ENCODE measurements around the gene ARHGEF1.

The ARHGEF1 gene

DNA sequence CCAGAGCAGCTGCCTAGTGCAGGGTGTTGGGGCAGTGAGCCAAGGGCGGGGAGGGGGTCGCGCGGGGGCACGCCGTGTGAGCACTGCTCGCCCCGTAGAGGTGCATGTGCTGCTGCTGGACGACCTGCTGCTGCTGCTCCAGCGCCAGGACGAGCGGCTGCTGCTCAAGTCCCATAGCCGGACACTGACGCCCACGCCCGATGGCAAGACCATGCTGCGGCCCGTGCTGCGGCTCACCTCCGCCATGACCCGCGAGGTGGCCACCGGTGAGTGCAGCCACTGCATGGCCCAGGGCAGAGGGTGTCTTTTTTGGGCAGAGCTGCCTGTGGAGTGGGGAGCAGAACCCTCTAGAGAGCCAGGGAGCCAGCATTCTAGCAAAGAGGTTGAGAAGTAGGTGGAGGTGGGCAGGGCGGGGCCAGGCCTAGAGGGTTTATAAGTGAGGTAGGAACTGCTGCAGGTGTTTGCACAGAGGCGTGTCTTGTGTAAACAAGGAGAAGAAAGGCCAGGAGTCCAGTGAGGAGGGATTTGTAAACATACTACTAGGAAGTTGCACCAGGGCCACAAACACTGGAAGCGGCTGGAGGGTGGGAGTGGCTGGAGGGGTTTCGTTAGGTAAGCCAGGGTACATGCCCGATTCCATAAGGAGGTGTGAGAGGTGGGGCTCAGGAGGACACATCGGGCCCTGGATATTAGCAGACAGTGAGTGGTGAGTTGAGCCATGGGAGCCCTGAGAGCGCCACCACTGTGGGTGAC is 21.3 kb downstream of the ARHGEF1 start:
- no peak for DNase-seq

GRCh38 chr19:41905273-41906002 is 22.5 kb downstream of the ARHGEF1 start:
- peaks cover 0 to 2% (median 0%) of the 10 kb centered on the region in 5 experiments for H3K27me3 ChIP-seq (replicated peaks in 2 of 5; ENCODE audit: control insufficient read depth in 4 of 5, insufficient read depth in 5 of 5, low read length in 4 of 5)
- WGBS (ENCODE audit: insufficient coverage): 97% methylated on average over 20 of the region's 24 CpGs
- no peaks in the 10 kb centered on the region for H3K4me1 ChIP-seq (ENCODE audit: control extremely low read depth in 1 of 4, control insufficient read depth in 4 of 4, insufficient read depth in 4 of 4, low read length in 3 of 4)
- H3K36me3 ChIP-seq (ENCODE audit: control insufficient read depth in 4 of 4, insufficient read depth in 4 of 4, low read length in 3 of 4): peaks cover 8 to 71% (median 61%) of the 10 kb centered on the region in 4 experiments
- H3K27ac ChIP-seq (ENCODE audit: insufficient read depth in 1 of 2, low read depth in 1 of 2, low read length in 2 of 2, poor library complexity in 1 of 2, severe bottlenecking in 2 of 2): no peak overlapping the region
- no peaks in the 10 kb centered on the region for H3K9me3 ChIP-seq (ENCODE audit: control extremely low read depth in 1 of 5, control insufficient read depth in 4 of 5, insufficient read depth in 2 of 5, low read depth in 1 of 5, low read length in 4 of 5)
- ChIA-PET POLR2A (no interaction called here), CTCF (interaction anchor here (0.7 to 1.4 kb wide), 2 partner anchors 14 to 18 kb away, joined by 3 to 4 read pairs; no protein-coding TSS in a partner anchor)
- no peak for DNase-seq
- H3K4me3 ChIP-seq (ENCODE audit: control insufficient read depth in 1 of 7, extremely low read depth in 1 of 7, insufficient read depth in 4 of 7, low read depth in 2 of 7, low read length in 6 of 7): no peak overlapping the region

More for the DNA sequence above, 21.3 kb downstream of the ARHGEF1 start:
- Histone ChIP-seq H3K9me3 (ENCODE audit: control extremely low read depth in 1 of 5, control insufficient read depth in 4 of 5, insufficient read depth in 2 of 5, low read depth in 1 of 5, low read length in 4 of 5) (no peaks in the 10 kb centered on the region), H3K4me3 (ENCODE audit: control insufficient read depth in 1 of 7, extremely low read depth in 1 of 7, insufficient read depth in 4 of 7, low read depth in 2 of 7, low read length in 6 of 7) (no peak overlapping the region), H3K4me1 (ENCODE audit: control extremely low read depth in 1 of 4, control insufficient read depth in 4 of 4, insufficient read depth in 4 of 4, low read length in 3 of 4) (no peaks in the 10 kb centered on the region), H3K36me3 (ENCODE audit: control insufficient read depth in 4 of 4, insufficient read depth in 4 of 4, low read length in 3 of 4) (peaks cover 8 to 81% (median 69%) of the 10 kb centered on the region in 4 experiments), H3K27ac (ENCODE audit: insufficient read depth in 1 of 2, low read depth in 1 of 2, low read length in 2 of 2, poor library complexity in 1 of 2, severe bottlenecking in 2 of 2) (no peak overlapping the region), H3K27me3 (replicated peaks in 2 of 5; ENCODE audit: control insufficient read depth in 4 of 5, insufficient read depth in 5 of 5, low read length in 4 of 5) (no peaks in the 10 kb centered on the region)
- 97% methylated on average over 27 of the region's 30 CpGs for WGBS (ENCODE audit: insufficient coverage)
- ChIA-PET CTCF (interaction anchor here (0.6 to 3.1 kb wide), 5 partner anchors 13 to 33 kb away, joined by 3 to 8 read pairs (median 3); no protein-coding TSS in a partner anchor), POLR2A (no interaction called here)

GRCh38 chr19:41906271-41906670 is 23.3 kb downstream of the ARHGEF1 start:
- H3K4me3 ChIP-seq (ENCODE audit: control insufficient read depth in 1 of 7, extremely low read depth in 1 of 7, insufficient read depth in 4 of 7, low read depth in 2 of 7, low read length in 6 of 7): no peak overlapping the region
- peaks cover 0 to 9% (median 4%) of the 10 kb centered on the region in 5 experiments for H3K27me3 ChIP-seq (replicated peaks in 2 of 5; ENCODE audit: control insufficient read depth in 4 of 5, insufficient read depth in 5 of 5, low read length in 4 of 5)
- H3K36me3 ChIP-seq (ENCODE audit: control insufficient read depth in 4 of 4, insufficient read depth in 4 of 4, low read length in 3 of 4): peaks cover 8 to 67% (median 57%) of the 10 kb centered on the region in 4 experiments
- no peaks in the 10 kb centered on the region for H3K9me3 ChIP-seq (ENCODE audit: control extremely low read depth in 1 of 5, control insufficient read depth in 4 of 5, insufficient read depth in 2 of 5, low read depth in 1 of 5, low read length in 4 of 5)
- CTCF ChIA-PET: no interaction called here
- POLR2A ChIA-PET: no interaction called here
- 100% methylated on average over 1 of the region's 9 CpGs for WGBS (ENCODE audit: insufficient coverage)
- no peak overlapping the region for H3K27ac ChIP-seq (ENCODE audit: insufficient read depth in 1 of 2, low read depth in 1 of 2, low read length in 2 of 2, poor library complexity in 1 of 2, severe bottlenecking in 2 of 2)
- no peaks in the 10 kb centered on the region for H3K4me1 ChIP-seq (ENCODE audit: control extremely low read depth in 1 of 4, control insufficient read depth in 4 of 4, insufficient read depth in 4 of 4, low read length in 3 of 4)
- no peak for DNase-seq

DNA sequence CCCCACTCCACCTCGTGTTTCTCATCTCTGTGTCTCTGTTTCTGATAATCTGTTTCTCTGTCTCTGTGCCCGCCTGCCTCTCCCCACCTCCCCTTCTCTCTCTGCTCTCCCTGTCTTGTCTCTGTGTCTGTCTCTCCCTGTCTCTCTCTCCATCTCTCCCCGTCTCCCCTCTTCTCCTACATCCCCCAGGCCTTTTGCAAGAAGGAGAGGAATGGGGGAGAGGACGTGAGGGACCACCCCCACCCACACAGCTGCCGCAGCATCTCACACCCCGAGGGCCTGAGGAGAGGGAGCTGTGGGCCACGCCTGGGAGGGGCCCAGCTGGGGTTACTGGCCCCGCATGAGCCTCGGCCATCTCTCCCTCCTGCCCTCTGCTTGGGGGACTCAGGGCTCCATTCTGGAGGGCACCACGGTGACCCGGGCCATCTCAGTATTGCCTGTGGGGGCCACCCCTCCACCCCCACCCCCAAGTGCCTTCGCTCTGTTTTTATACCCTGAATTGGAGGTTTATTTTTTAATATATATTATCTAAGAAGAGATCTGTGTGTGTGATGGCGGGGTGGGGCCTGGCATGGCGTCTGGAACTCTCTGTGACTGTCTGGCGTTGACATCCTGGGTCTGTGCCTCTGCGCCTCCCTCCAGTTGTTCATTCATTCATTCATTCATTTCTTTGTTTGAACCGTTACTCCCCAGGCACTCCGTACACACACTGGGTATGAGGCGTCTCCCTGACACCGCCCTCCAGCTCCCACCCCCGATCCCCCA is 24.1 kb downstream of the ARHGEF1 start:
- peaks cover 8 to 59% (median 49%) of the 10 kb centered on the region in 4 experiments for H3K36me3 ChIP-seq (ENCODE audit: control insufficient read depth in 4 of 4, insufficient read depth in 4 of 4, low read length in 3 of 4)
- H3K4me1 ChIP-seq (ENCODE audit: control extremely low read depth in 1 of 4, control insufficient read depth in 4 of 4, insufficient read depth in 4 of 4, low read length in 3 of 4): no peaks in the 10 kb centered on the region
- DNase-seq: no peak
- ChIA-PET CTCF (no interaction called here), POLR2A (no interaction called here)
- H3K27ac ChIP-seq (ENCODE audit: insufficient read depth in 1 of 2, low read depth in 1 of 2, low read length in 2 of 2, poor library complexity in 1 of 2, severe bottlenecking in 2 of 2): no peak overlapping the region
- no peaks in the 10 kb centered on the region for H3K9me3 ChIP-seq (ENCODE audit: control extremely low read depth in 1 of 5, control insufficient read depth in 4 of 5, insufficient read depth in 2 of 5, low read depth in 1 of 5, low read length in 4 of 5)
- no peak overlapping the region for H3K4me3 ChIP-seq (ENCODE audit: control insufficient read depth in 1 of 7, extremely low read depth in 1 of 7, insufficient read depth in 4 of 7, low read depth in 2 of 7, low read length in 6 of 7)
- 93% methylated on average over 5 of the region's 21 CpGs for WGBS (ENCODE audit: insufficient coverage)
- peaks cover 0 to 17% (median 11%) of the 10 kb centered on the region in 5 experiments for H3K27me3 ChIP-seq (replicated peaks in 2 of 5; ENCODE audit: control insufficient read depth in 4 of 5, insufficient read depth in 5 of 5, low read length in 4 of 5)

- Histone ChIP-seq H3K4me1 (ENCODE audit: control extremely low read depth in 1 of 4, control insufficient read depth in 4 of 4, insufficient read depth in 4 of 4, low read length in 3 of 4) (peaks cover 0 to 3% (median 0%) of the 10 kb centered on the region in 4 experiments), H3K9me3 (ENCODE audit: control extremely low read depth in 1 of 5, control insufficient read depth in 4 of 5, insufficient read depth in 2 of 5, low read depth in 1 of 5, low read length in 4 of 5) (no peaks in the 10 kb centered on the region), H3K27me3 (replicated peaks in 2 of 5; ENCODE audit: control insufficient read depth in 4 of 5, insufficient read depth in 5 of 5, low read length in 4 of 5) (peaks cover 0 to 27% (median 16%) of the 10 kb centered on the region in 5 experiments), H3K4me3 (ENCODE audit: control insufficient read depth in 1 of 7, extremely low read depth in 1 of 7, insufficient read depth in 4 of 7, low read depth in 2 of 7, low read length in 6 of 7) (no peak overlapping the region), H3K27ac (ENCODE audit: insufficient read depth in 1 of 2, low read depth in 1 of 2, low read length in 2 of 2, poor library complexity in 1 of 2, severe bottlenecking in 2 of 2) (no peak overlapping the region), H3K36me3 (ENCODE audit: control insufficient read depth in 4 of 4, insufficient read depth in 4 of 4, low read length in 3 of 4) (peaks cover 7 to 49% (median 40%) of the 10 kb centered on the region in 4 experiments)
- CTCF ChIA-PET: interaction anchor here (1.0 kb wide), 1 partner anchor 26 kb away, joined by 3 read pairs; no protein-coding TSS in a partner anchor
- WGBS (ENCODE audit: insufficient coverage): 93% methylated on average over 14 of the region's 25 CpGs
- DNase-seq: no peak
- POLR2A ChIA-PET: interaction anchor here (0.6 kb wide), 1 partner anchor 197 kb away, joined by 3 read pairs; no protein-coding TSS in a partner anchor
Observed at GRCh38 chr19:41907994-41908615, 25.1 kb downstream of the ARHGEF1 start.

DNA sequence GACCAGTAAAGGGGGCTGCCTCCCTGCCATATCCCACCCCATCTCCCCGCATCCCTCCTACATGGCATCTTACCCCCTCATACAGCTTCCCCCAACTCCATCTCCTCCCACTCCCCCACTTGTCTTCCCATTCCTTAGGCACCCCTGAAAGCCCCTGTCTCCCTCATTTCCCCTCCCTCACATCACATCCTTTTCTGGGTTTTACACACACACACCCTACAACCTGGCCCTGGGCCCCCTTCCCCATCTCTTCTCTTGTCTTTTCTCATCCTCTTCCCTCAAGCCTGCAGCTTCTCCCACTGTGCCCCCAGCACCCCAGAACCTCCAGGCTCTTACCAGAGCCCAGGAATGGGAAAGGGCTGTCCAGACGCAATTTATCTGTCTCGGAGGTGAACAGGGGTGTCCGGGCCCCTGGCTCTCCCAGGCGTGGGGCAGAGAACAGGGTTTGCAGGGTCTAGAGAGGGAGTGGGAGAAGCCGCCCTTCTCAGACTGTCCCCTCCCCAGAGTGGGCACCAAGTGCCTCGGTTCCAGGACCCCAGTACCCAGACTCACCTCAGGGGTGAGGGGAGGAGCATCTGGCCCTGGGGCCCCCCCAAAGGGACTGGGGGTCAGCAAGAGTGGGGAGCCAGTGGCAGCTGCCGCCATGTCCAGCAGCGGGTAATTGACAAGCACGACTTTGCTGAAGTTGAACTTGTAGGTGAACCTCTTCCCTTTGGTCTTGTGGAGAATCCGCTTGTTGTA is 25.9 kb downstream of the ARHGEF1 start:
- Histone ChIP-seq H3K4me1 (ENCODE audit: control extremely low read depth in 1 of 4, control insufficient read depth in 4 of 4, insufficient read depth in 4 of 4, low read length in 3 of 4) (peaks cover 0 to 9% (median under 1%) of the 10 kb centered on the region in 4 experiments), H3K27ac (ENCODE audit: insufficient read depth in 1 of 2, low read depth in 1 of 2, low read length in 2 of 2, poor library complexity in 1 of 2, severe bottlenecking in 2 of 2) (no peak overlapping the region), H3K36me3 (ENCODE audit: control insufficient read depth in 4 of 4, insufficient read depth in 4 of 4, low read length in 3 of 4) (peaks cover 3 to 41% (median 32%) of the 10 kb centered on the region in 4 experiments), H3K27me3 (replicated peaks in 2 of 5; ENCODE audit: control insufficient read depth in 4 of 5, insufficient read depth in 5 of 5, low read length in 4 of 5) (peaks cover 0 to 34% (median 22%) of the 10 kb centered on the region in 5 experiments), H3K4me3 (ENCODE audit: control insufficient read depth in 1 of 7, extremely low read depth in 1 of 7, insufficient read depth in 4 of 7, low read depth in 2 of 7, low read length in 6 of 7) (no peak overlapping the region), H3K9me3 (ENCODE audit: control extremely low read depth in 1 of 5, control insufficient read depth in 4 of 5, insufficient read depth in 2 of 5, low read depth in 1 of 5, low read length in 4 of 5) (no peaks in the 10 kb centered on the region)
- 79% methylated on average over 4 of the region's 11 CpGs for WGBS (ENCODE audit: insufficient coverage)
- POLR2A ChIA-PET: interaction anchor here (0.6 kb wide), 1 partner anchor 198 kb away, joined by 3 read pairs; no protein-coding TSS in a partner anchor
- CTCF ChIA-PET: interaction anchor here (1.0 kb wide), 1 partner anchor 25 kb away, joined by 3 read pairs; no protein-coding TSS in a partner anchor
- DNase-seq: no peak
